ENCODE results near the gene SNX21.

DNA sequence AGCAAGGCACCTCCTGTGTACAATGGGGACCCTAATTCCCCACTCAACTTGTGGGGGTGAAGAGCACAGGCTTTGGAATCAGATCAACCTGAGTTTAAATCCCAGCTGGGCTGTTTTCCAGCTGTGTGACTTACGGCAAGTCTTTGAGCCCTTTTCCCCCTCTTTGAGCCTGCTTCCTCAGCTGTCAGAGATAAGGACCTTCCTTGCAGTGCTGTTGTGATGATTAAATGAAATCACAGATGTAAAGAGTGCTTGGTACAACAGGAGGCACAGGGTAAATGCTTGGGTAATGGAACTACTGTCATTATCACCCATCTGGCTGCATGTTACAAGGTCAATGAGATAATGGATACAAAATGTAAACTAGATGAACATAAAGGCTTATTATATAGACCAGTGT is 3.2 kb downstream of the SNX21 start:
- TF ChIP-seq, protein P1, sequence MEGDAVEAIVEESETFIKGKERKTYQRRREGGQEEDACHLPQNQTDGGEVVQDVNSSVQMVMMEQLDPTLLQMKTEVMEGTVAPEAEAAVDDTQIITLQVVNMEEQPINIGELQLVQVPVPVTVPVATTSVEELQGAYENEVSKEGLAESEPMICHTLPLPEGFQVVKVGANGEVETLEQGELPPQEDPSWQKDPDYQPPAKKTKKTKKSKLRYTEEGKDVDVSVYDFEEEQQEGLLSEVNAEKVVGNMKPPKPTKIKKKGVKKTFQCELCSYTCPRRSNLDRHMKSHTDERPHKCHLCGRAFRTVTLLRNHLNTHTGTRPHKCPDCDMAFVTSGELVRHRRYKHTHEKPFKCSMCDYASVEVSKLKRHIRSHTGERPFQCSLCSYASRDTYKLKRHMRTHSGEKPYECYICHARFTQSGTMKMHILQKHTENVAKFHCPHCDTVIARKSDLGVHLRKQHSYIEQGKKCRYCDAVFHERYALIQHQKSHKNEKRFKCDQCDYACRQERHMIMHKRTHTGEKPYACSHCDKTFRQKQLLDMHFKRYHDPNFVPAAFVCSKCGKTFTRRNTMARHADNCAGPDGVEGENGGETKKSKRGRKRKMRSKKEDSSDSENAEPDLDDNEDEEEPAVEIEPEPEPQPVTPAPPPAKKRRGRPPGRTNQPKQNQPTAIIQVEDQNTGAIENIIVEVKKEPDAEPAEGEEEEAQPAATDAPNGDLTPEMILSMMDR (conservative IDR thresholded peaks at IDR 0.05; ENCODE audit: low read depth, low read length), result no peak
- TF ChIP-seq EZH2 (IDR thresholded peaks at IDR 0.05; ENCODE audit: borderline replicate concordance, low read depth, low read length, poor library complexity, severe bottlenecking), result no peak
